Neural cell (in vitro differentiated cells): ENCODE data around the gene TMEM40.

Source experiments
- CTCF ChIP-seq: fragments of 450-650 bp; IDR thresholded peaks from 2 replicates; pipeline ENCODE4 v1.5.1; 2014; ENCODE audit warnings: antibody characterized with exemption, mild to moderate bottlenecking, moderate library complexity; ENCODE audit not compliant: poor library complexity, severe bottlenecking
- EP300 ChIP-seq: fragments of 450-650 bp; conservative IDR thresholded peaks from 2 replicates; pipeline ENCODE4 v1.6.1; 2014; ENCODE audit warnings: antibody characterized with exemption, mild to moderate bottlenecking, moderate library complexity; ENCODE audit not compliant: poor library complexity, severe bottlenecking
- EZH2 ChIP-seq: fragments of 200-600, 300-800 bp; shearing (Covaris generic), sonication (generic); IDR thresholded peaks from 2 replicates; pipeline ENCODE4 v1.6.1; 2014; ENCODE audit warnings: antibody characterized with exemption, low read length, borderline replicate concordance, mild to moderate bottlenecking; ENCODE audit not compliant: insufficient read depth, poor library complexity, severe bottlenecking
- POLR2AphosphoS5 ChIP-seq: IDR thresholded peaks from 2 replicates; pipeline ENCODE4 v1.6.1; 2012
- SMC3 ChIP-seq: fragments of 450-650 bp; conservative IDR thresholded peaks from 2 replicates; pipeline ENCODE4 v1.6.1; 2014; ENCODE audit warnings: antibody characterized with exemption, mild to moderate bottlenecking, moderate library complexity; ENCODE audit not compliant: poor library complexity
- TAF1 ChIP-seq: IDR thresholded peaks from 2 replicates; pipeline ENCODE4 v1.6.1; 2012; ENCODE audit warnings: low read depth
- TF ChIP-seq, protein P1 (sequence below): IDR thresholded peaks from 2 replicates; pipeline ENCODE4 v1.6.1; 2012; ENCODE audit warnings: borderline replicate concordance

DNA sequence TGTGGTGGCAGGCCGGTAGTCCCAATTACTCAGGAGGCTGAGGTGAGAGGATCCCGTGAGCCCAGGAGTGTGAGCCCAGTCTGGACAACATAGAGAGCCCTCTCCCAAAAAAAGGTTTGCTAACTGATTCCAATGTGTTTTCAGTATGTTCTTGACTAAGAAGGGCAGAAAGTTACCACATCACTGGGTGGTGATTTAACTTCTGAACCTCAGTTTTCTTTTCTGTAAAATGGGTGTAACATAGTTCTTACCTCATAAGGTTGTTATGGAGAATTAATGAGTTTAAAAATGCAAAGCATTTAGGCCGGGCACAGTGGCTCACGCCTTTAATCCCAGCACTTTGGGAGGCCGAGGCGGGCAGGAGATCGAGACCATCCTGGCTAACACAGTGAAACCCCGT is 66.6 kb downstream of the TMEM40 start:
- TF ChIP-seq, protein P1, sequence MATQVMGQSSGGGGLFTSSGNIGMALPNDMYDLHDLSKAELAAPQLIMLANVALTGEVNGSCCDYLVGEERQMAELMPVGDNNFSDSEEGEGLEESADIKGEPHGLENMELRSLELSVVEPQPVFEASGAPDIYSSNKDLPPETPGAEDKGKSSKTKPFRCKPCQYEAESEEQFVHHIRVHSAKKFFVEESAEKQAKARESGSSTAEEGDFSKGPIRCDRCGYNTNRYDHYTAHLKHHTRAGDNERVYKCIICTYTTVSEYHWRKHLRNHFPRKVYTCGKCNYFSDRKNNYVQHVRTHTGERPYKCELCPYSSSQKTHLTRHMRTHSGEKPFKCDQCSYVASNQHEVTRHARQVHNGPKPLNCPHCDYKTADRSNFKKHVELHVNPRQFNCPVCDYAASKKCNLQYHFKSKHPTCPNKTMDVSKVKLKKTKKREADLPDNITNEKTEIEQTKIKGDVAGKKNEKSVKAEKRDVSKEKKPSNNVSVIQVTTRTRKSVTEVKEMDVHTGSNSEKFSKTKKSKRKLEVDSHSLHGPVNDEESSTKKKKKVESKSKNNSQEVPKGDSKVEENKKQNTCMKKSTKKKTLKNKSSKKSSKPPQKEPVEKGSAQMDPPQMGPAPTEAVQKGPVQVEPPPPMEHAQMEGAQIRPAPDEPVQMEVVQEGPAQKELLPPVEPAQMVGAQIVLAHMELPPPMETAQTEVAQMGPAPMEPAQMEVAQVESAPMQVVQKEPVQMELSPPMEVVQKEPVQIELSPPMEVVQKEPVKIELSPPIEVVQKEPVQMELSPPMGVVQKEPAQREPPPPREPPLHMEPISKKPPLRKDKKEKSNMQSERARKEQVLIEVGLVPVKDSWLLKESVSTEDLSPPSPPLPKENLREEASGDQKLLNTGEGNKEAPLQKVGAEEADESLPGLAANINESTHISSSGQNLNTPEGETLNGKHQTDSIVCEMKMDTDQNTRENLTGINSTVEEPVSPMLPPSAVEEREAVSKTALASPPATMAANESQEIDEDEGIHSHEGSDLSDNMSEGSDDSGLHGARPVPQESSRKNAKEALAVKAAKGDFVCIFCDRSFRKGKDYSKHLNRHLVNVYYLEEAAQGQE, result no peak
- TF ChIP-seq POLR2AphosphoS5 (no peak), CTCF (no peak), EP300 (no peak), EZH2 (no peak), TAF1 (no peak), SMC3 (no peak)
